Endodermal cell (in vitro differentiated cells): Measurements from ENCODE around the gene ZSCAN20. TPM values are rescaled to one million over a fixed set of nuclear protein-coding genes. Genes with fewer than 3 reads are reported as not detected.

Source experiments
- DNase-seq: peaks from one replicate; pipeline ENCODE4 v3.0.0-alpha.2; 2017
- H3K27ac ChIP-seq: 2 replicates; pipeline ENCODE4 v1.5.1; 2013; ENCODE audit warnings: mild to moderate bottlenecking, low read depth, low read length, moderate library complexity
- H3K27me3 ChIP-seq: 2 replicates; pipeline ENCODE4 v1.6.1; 2013; ENCODE audit warnings: mild to moderate bottlenecking, low read length, moderate library complexity; ENCODE audit not compliant: insufficient read depth, control insufficient read depth, poor library complexity, severe bottlenecking
- H3K36me3 ChIP-seq: 2 replicates; pipeline ENCODE4 v1.7.0; 2013; ENCODE audit warnings: mild to moderate bottlenecking, low read length, moderate library complexity; ENCODE audit not compliant: control insufficient read depth, insufficient read depth
- H3K4me1 ChIP-seq: one replicate; pipeline ENCODE4 v1.7.0; 2013; ENCODE audit warnings: low read length; ENCODE audit not compliant: control insufficient read depth, insufficient read depth
- H3K4me3 ChIP-seq: 2 replicates; pipeline ENCODE4 v1.5.1; 2013; ENCODE audit warnings: mild to moderate bottlenecking, low read length, moderate library complexity
- H3K9ac ChIP-seq: 2 replicates; pipeline ENCODE4 v1.6.1; 2013; ENCODE audit warnings: mild to moderate bottlenecking, low read length, moderate library complexity; ENCODE audit not compliant: poor library complexity, severe bottlenecking; ENCODE audit errors: extremely low read depth
- H3K9me3 ChIP-seq: 2 replicates; pipeline ENCODE4 v1.6.1; 2013; ENCODE audit warnings: mild to moderate bottlenecking, low read length, moderate library complexity; ENCODE audit not compliant: control insufficient read depth
- H3K27ac Mint-ChIP-seq: 2 replicates; pipeline ENCODE4 v1.8.0; 2020; ENCODE audit warnings: mixed read lengths
- H3K27me3 Mint-ChIP-seq: 2 replicates; pipeline ENCODE4 v1.8.0; 2021; ENCODE audit warnings: mild to moderate bottlenecking, mixed read lengths; ENCODE audit not compliant: insufficient read depth
- H3K36me3 Mint-ChIP-seq: 2 replicates; pipeline ENCODE4 v1.8.0; 2020; ENCODE audit warnings: low read depth, mixed read lengths
- H3K4me1 Mint-ChIP-seq: 2 replicates; pipeline ENCODE4 v1.8.0; 2020; ENCODE audit warnings: mixed read lengths
- H3K4me3 Mint-ChIP-seq: 2 replicates; pipeline ENCODE4 v1.8.0; 2020; ENCODE audit warnings: mild to moderate bottlenecking, moderate library complexity, mixed read lengths
- H3K9me3 Mint-ChIP-seq: 2 replicates; pipeline ENCODE4 v1.8.0; 2020; ENCODE audit warnings: mild to moderate bottlenecking, mixed read lengths
- WGBS, 2 experiments: methylation state at CpG; one replicate each; pipeline versions ENCODE4 v1.1.5 to v1.1.7; 2013; ENCODE audit warnings: missing lambda C conversion rate in 2 of 2, mixed read lengths in 1 of 2; ENCODE audit not compliant: insufficient coverage in 1 of 2, insufficient read length in 1 of 2; 5-methylcytosine and 5-hydroxymethylcytosine counted together
- total RNA-seq, 2 donors: library from RNA; stranded (reverse); fragmentation: NEBNext Ultra II Directional in 1 of 2; extraction: Animal tissue kit (Norgen Biotek cat#: 25700) in 1 of 2; gene quantifications; 2 replicates in 1 of 2; 3 replicates in 1 of 2; pipeline ENCODE4 v1.2.1, GENCODE V29; 2021
- TF ChIP-seq, protein P1 (sequence below): fragments of 200-600 bp; sonication (generic); conservative IDR thresholded peaks from 2 replicates; pipeline ENCODE4 v1.5.0; 2021; ENCODE audit warnings: antibody characterized with exemption, mild to moderate bottlenecking

ZSCAN20 gene
- total RNA-seq, 2 donors from 2014 or later: 5.8 to 6.1 TPM

DNA sequence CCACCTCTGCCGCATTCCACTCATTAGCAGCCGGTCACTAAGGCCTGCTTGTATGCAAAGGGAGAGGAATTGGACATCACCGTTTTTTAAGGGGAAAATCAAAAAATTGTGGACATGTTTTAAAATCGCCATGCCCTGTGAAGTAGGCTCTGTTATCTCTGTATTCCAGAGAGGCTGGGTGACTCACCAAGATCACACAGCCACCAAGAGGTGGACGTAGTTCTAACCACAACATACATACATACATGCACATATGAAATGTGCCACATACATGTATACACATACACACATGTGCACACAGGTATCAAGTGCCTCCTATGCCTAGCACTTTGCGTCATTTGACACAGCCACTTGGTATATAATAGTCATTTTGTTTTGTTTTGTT is 16.0 kb upstream of the ZSCAN20 start:
- no peaks in the 10 kb centered on the region for H3K36me3 ChIP-seq
- H3K4me1 ChIP-seq: no peaks in the 10 kb centered on the region
- Mint-ChIP-seq H3K36me3 (no peaks in the 10 kb centered on the region), H3K27me3 (peaks cover 16% of the 10 kb centered on the region), H3K4me3 (no peak overlapping the region), H3K27ac (no peak overlapping the region), H3K9me3 (peaks cover 1% of the 10 kb centered on the region), H3K4me1 (no peaks in the 10 kb centered on the region)
- TF ChIP-seq, protein P1, sequence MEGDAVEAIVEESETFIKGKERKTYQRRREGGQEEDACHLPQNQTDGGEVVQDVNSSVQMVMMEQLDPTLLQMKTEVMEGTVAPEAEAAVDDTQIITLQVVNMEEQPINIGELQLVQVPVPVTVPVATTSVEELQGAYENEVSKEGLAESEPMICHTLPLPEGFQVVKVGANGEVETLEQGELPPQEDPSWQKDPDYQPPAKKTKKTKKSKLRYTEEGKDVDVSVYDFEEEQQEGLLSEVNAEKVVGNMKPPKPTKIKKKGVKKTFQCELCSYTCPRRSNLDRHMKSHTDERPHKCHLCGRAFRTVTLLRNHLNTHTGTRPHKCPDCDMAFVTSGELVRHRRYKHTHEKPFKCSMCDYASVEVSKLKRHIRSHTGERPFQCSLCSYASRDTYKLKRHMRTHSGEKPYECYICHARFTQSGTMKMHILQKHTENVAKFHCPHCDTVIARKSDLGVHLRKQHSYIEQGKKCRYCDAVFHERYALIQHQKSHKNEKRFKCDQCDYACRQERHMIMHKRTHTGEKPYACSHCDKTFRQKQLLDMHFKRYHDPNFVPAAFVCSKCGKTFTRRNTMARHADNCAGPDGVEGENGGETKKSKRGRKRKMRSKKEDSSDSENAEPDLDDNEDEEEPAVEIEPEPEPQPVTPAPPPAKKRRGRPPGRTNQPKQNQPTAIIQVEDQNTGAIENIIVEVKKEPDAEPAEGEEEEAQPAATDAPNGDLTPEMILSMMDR: no peak
- no peak overlapping the region for H3K27ac ChIP-seq
- no peaks in the 10 kb centered on the region for H3K9me3 ChIP-seq
- H3K9ac ChIP-seq: no peak overlapping the region
- DNase-seq: no peak
- H3K27me3 ChIP-seq: no peaks in the 10 kb centered on the region
- WGBS, 2 experiments: 86 to 89% methylated on average over 4 to 6 of the region's 6 CpGs
- H3K4me3 ChIP-seq: no peak overlapping the region

DNA sequence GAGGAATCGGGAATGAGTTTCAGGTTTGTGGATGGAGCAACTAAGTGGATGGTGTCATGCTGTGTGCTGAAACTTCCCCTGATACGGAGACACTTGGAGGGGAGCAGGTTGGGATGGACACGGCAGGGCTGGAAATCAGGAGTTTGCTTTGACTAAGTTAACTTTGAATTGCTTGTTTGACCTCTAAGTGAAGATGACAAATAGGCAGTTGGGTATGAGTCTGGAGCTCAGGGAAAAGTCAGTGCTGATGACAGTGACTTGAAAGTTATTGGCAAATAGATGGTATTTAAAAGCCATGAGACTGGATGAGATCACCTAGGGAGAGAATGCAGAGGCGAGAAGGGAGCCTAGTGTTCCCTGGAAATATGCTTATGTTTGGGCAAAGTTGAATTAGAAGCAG is 12.8 kb upstream of the ZSCAN20 start:
- Mint-ChIP-seq H3K4me1 (no peaks in the 10 kb centered on the region), H3K27me3 (peaks cover 18% of the 10 kb centered on the region), H3K4me3 (no peak overlapping the region), H3K9me3 (no peaks in the 10 kb centered on the region), H3K27ac (no peak overlapping the region), H3K36me3 (no peaks in the 10 kb centered on the region)
- DNase-seq: no peak
- no peak overlapping the region for H3K9ac ChIP-seq
- H3K9me3 ChIP-seq: no peaks in the 10 kb centered on the region
- 88 to 97% methylated on average over 4 of the region's 4 CpGs for WGBS, 2 experiments
- H3K27ac ChIP-seq: no peak overlapping the region
- H3K4me1 ChIP-seq: no peaks in the 10 kb centered on the region
- no peaks in the 10 kb centered on the region for H3K36me3 ChIP-seq
- H3K4me3 ChIP-seq: no peak overlapping the region
- no peaks in the 10 kb centered on the region for H3K27me3 ChIP-seq
- TF ChIP-seq, protein P1: no peak

DNA sequence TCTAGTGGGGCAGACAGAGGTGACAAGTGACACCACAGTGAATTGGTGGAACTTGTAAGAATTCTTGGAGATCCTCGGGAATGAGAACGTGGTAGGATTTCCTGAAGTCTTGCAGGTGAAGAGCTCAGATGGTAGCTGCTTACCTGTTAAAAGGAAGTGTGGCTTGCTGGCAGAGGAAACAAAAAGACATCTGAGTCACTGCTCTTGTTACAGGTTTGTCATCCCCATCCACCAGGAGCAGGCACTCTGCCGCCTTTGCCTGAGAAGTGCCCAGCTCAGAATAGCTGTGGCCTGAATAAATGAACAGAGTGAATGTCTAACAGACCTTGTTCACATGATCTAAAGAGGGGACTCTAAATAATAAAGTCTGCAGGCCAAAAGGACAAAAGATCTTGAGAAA is 12.3 kb upstream of the ZSCAN20 start:
- WGBS, 2 experiments: 90 to 94% methylated on average over 3 of the region's 3 CpGs
- Histone ChIP-seq H3K27me3 (no peaks in the 10 kb centered on the region), H3K4me3 (no peak overlapping the region), H3K4me1 (no peaks in the 10 kb centered on the region), H3K36me3 (no peaks in the 10 kb centered on the region), H3K27ac (no peak overlapping the region), H3K9me3 (no peaks in the 10 kb centered on the region), H3K9ac (no peak overlapping the region)
- Mint-ChIP-seq H3K27me3 (peaks cover 18% of the 10 kb centered on the region), H3K9me3 (no peaks in the 10 kb centered on the region), H3K4me1 (no peaks in the 10 kb centered on the region), H3K36me3 (no peaks in the 10 kb centered on the region), H3K27ac (no peak overlapping the region), H3K4me3 (no peak overlapping the region)
- TF ChIP-seq, protein P1: no peak
- no peak for DNase-seq
